Psoas muscle (tissue), 8 donors: ENCODE data around the gene KBTBD4. TPM values are rescaled to one million over a fixed set of nuclear protein-coding genes. Genes with fewer than 3 reads are reported as not detected.
"Not testable (repeated sequence)": the region's sequence is repeated elsewhere in the genome, so short reads cannot be mapped to it uniquely, and the experiment has no call there.

Source experiments
- ATAC-seq, 4 donors: fragments of 200-7000 bp; cut with Tn5 transposase; one replicate each; pipeline ENCODE4 v1.9.1; 2020; ENCODE audit warnings: moderate library complexity in 3 of 4, mild to moderate bottlenecking in 2 of 4
- DNase-seq, 2 donors: peaks; one replicate each; pipeline ENCODE4 v3.0.0-alpha.2; 2020
- H3K27ac ChIP-seq: fragments of 200-600 bp; one replicate; pipeline ENCODE4 v1.8.0; 2022
- H3K27me3 ChIP-seq, 3 donors: fragments of 200-600 bp in 1 of 3; one replicate each; pipeline versions ENCODE4 v1.6.1 to v1.8.0; 2013 to 2022; ENCODE audit warnings: low read length in 2 of 3, mild to moderate bottlenecking in 2 of 3, moderate library complexity in 1 of 3; ENCODE audit not compliant: insufficient read depth in 3 of 3
- H3K36me3 ChIP-seq, 2 donors: fragments of 200-600 bp in 1 of 2; one replicate each; pipeline versions ENCODE4 v1.6.1 to v1.8.0; 2013 to 2022; ENCODE audit warnings: low read depth in 1 of 2, mild to moderate bottlenecking in 1 of 2, moderate library complexity in 1 of 2; ENCODE audit not compliant: insufficient read depth in 1 of 2
- H3K4me1 ChIP-seq: fragments of 200-600 bp; one replicate; pipeline ENCODE4 v1.8.0; 2022
- H3K4me3 ChIP-seq: fragments of 200-600 bp; one replicate; pipeline ENCODE4 v1.8.0; 2022; ENCODE audit warnings: mild to moderate bottlenecking
- H3K9me3 ChIP-seq: fragments of 200-600 bp; one replicate; pipeline ENCODE4 v1.8.0; 2022
- WGBS, 3 donors: extraction: QIAGEN DNeasy Blood & Tissue Kit; methylation state at CpG; one replicate each; pipeline versions ENCODE4 v1.1.6 to v1.1.7; 2013; 5-methylcytosine and 5-hydroxymethylcytosine counted together
- intact Hi-C, 2 donors: fragments of 100-400 bp; cut with DNase I; formaldehyde crosslinking; loops; one replicate each; pipeline versions ENCODE4 v1.11.0 to v1.14.2; 2022
- polyA plus RNA-seq, 3 donors: library from polyadenylated mRNA; stranded (reverse); fragments of 200-250 nt; gene quantifications; one replicate each; pipeline ENCODE4 v1.2.3, GENCODE V29; 2013
- total RNA-seq, 4 donors: library from RNA; stranded (reverse); fragmentation: NEBNext Ultra II Directional in 2 of 4; extraction: Animal tissue kit (Norgen Biotek cat#: 25700) in 2 of 4; gene quantifications; one replicate each; pipeline versions ENCODE4 v1.2.1 to v1.2.4, GENCODE V29; 2021 to 2023
- TF ChIP-seq, protein P1 (sequence below): fragments of 200-600 bp; IDR thresholded peaks from one replicate; pipeline ENCODE4 v1.8.0; 2022; ENCODE audit warnings: antibody characterized with exemption
- donor health status: healthy with polysubstance abuse.
- donor health status: DM: no; HTN: no; CAD: no; lungs with moderate emphysema.
- donor health status: Bipolar disorder and iron deficiency.
- donor health status: healthy.
- donor health status: DM: yes; HTN: yes; CAD: no.
- donor health status: DM: no; HTN: no; CAD: no.
- donor health status: DM: no; HTN: no; CAD: no.
- donor health status: DM: yes; HTN: yes; CAD: no.

Gene KBTBD4
- total and polyA plus RNA-seq, 7 donors = 12.0 to 23.1 (median 17.9) TPM

DNA sequence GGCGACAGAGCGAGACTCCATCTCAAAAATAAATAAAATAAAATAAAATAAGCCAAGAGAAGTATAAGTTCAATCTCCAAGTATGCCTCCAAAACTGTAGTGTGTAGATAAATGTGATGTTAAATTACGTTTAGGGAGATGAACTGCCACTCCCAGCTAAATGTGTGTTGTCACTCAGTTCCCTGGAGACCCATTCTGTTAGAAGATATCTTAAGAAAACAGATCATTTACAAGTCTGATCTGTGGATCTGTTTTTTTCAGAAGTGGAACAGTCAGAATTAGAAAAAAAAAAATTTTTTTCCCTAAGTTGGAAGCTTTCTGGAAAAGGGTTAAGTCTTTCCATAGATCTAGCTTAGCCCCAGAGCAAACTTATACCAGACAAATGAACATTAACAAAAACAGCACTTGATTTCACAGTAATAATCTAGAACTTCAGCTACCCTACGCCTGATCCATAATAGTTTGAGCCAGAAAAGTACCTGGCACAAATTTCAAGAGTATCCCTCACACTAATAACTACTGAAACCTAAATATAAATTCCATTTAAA, 44.0 kb downstream of the KBTBD4 start:
- intact Hi-C loops = no loop called here
- Histone ChIP-seq H3K9me3 (no peaks in the 10 kb centered on the region), H3K4me1 (peaks cover 71% of the 10 kb centered on the region), H3K36me3 (peaks cover 0 to 7% of the 10 kb centered on the region in 2 donors), H3K27me3 (no peaks in the 10 kb centered on the region), H3K27ac (no peak overlapping the region), H3K4me3 (no peak overlapping the region)
- DNase-seq (no peak), ATAC-seq (no peak)
- 75 to 90% (median 77%) methylated on average over 4 of the region's 4 CpGs for WGBS, 3 donors
- TF ChIP-seq, protein P1, sequence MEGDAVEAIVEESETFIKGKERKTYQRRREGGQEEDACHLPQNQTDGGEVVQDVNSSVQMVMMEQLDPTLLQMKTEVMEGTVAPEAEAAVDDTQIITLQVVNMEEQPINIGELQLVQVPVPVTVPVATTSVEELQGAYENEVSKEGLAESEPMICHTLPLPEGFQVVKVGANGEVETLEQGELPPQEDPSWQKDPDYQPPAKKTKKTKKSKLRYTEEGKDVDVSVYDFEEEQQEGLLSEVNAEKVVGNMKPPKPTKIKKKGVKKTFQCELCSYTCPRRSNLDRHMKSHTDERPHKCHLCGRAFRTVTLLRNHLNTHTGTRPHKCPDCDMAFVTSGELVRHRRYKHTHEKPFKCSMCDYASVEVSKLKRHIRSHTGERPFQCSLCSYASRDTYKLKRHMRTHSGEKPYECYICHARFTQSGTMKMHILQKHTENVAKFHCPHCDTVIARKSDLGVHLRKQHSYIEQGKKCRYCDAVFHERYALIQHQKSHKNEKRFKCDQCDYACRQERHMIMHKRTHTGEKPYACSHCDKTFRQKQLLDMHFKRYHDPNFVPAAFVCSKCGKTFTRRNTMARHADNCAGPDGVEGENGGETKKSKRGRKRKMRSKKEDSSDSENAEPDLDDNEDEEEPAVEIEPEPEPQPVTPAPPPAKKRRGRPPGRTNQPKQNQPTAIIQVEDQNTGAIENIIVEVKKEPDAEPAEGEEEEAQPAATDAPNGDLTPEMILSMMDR = no peak

DNA sequence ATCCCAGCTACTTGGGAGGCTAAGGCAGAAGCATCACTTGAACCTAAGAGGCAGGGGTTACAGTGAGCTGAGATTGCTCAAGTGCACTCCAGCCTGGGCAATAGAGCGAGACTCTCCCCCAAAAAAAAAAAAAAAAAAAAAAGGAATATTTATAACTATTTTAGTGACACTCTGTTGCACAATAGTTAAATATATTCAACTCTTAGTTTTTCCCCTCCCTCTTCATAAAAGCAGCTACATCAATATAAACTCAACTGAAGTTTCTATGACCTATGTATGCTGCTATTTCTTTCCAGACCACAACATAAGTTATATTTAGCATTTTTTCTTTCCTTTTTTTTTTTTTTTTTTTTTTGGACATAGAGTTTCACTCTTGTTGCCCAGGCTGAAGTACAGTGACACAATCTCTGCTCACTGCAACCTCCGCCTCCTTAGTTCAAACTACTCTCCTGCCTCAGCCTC, 45.0 kb downstream of the KBTBD4 start:
- WGBS, 3 donors = 91 to 96% (median 91%) methylated on average over 2 of the region's 2 CpGs
- DNase-seq (no peak), ATAC-seq (peak in 3 of 4 donors; percentile 8 to 27 (median 23))
- TF ChIP-seq, protein P1 = no peak
- peaks cover 61% of the 10 kb centered on the region for H3K4me1 ChIP-seq
- no peak overlapping the region for H3K4me3 ChIP-seq
- H3K27me3 ChIP-seq = no peaks in the 10 kb centered on the region
- intact Hi-C loops = no loop called here
- no peaks in the 10 kb centered on the region for H3K9me3 ChIP-seq
- H3K27ac ChIP-seq = peak overlapping the region; percentile 18
- peaks cover 0 to 7% of the 10 kb centered on the region in 2 donors for H3K36me3 ChIP-seq

DNA sequence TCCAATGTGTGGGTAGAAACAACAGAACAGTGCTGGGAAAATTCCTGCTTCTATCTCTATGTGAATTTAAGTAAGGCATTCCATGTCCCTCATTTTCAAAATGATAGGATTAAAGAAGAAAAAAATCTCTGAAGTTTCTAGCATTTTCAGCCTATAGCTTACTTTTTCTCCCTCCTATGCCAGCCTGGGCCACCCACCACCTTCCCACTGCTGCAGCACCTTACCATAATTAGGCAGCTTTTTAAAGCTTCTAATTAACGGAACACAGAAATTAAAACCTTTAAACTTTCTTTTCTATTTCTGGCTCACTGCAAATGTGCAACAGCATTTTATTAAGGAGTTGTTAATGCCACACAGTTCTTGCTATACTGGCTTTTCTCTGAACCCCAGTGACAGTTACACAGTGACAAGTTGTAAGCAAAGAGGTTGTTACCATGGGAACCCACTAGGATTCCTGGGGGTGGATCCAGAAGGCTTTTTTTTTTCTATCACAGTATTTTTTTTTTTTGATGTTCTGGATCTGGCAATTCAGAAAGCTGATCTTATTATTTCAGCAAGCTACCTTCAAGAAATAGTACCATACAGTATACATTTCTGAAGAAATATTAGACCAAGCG, 46.1 kb downstream of the KBTBD4 start:
- H3K27ac ChIP-seq = peak overlapping the region; percentile 48
- peaks cover 57% of the 10 kb centered on the region for H3K4me1 ChIP-seq
- H3K36me3 ChIP-seq = peaks cover 0 to 7% of the 10 kb centered on the region in 2 donors
- DNase-seq = no peak
- ATAC-seq = peak in 2 of 4 donors; percentile 33 to 35
- H3K4me3 ChIP-seq = no peak overlapping the region
- intact Hi-C loops = no loop called here
- no peaks in the 10 kb centered on the region for H3K27me3 ChIP-seq
- TF ChIP-seq, protein P1 = no peak
- H3K9me3 ChIP-seq = no peaks in the 10 kb centered on the region
- 63 to 81% (median 70%) methylated on average over 2 of the region's 2 CpGs for WGBS, 3 donors

DNA sequence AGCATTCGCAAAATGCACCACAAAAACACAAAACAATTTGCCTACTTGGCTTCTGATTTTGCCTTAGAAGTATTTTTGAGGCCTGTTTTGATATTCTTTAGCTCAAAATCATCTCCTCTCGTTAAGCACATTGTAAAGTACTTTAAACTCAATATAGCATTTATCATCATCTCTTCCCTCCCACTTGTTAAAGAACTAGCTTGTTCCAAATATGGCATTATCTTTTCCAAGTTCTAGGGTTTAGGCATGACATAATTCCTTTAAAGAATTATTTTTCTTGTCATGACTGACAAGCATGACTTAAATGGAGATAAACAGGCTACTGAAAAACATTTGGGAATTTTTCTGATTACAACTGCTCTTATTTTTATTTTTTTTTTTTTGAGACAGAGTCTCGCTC, 47.1 kb downstream of the KBTBD4 start:
- Histone ChIP-seq H3K4me1 (peaks cover 63% of the 10 kb centered on the region), H3K27me3 (no peaks in the 10 kb centered on the region), H3K9me3 (no peaks in the 10 kb centered on the region), H3K27ac (no peak overlapping the region), H3K36me3 (peaks cover 0 to 7% of the 10 kb centered on the region in 2 donors), H3K4me3 (no peak overlapping the region)
- WGBS, 3 donors = 80 to 92% (median 81%) methylated on average over 3 of the region's 3 CpGs
- ATAC-seq = no peak
- TF ChIP-seq, protein P1 = no peak
- intact Hi-C loops = no loop called here
- no peak for DNase-seq

DNA sequence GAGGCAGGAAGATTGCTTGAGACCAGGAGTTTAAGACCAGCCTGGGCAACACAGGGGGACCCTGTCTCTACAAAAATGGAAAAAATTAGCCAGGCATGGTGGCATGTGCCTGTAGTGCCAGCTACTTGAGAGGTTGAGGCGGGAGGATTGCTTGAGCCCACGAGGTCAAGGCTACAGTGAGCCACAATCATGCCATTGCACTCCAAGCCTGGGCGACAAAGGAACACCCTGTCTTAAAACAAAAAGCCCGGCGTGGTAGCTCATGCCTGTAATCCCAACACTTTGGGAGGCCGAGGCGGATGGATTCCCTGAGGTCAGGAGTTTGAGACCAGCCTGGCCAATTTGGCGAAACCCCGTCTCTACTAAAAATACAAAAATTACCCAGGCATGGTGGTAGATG, 48.0 kb downstream of the KBTBD4 start:
- H3K9me3 ChIP-seq, H3K27me3 ChIP-seq, H3K36me3 ChIP-seq, H3K4me3 ChIP-seq, DNase-seq, intact Hi-C loops: not testable (repeated sequence)
- H3K4me1 ChIP-seq = peaks cover 62% of the 10 kb centered on the region
- 88 to 90% (median 88%) methylated on average over 9 of the region's 9 CpGs for WGBS, 3 donors
- H3K27ac ChIP-seq = peak overlapping the region; percentile 19
- peak in 1 of 4 donors; percentile 21 for ATAC-seq
